Activated CD8-positive, alpha-beta memory T cell treated with anti-CD3 and anti-CD28 coated beads, Interleukin-2, amount 50 U/mL, for 1 hour (primary cell): ENCODE measurements around the gene UPB1.
"Not testable (repeated sequence)": the region's sequence is repeated elsewhere in the genome, so short reads cannot be mapped to it uniquely, and the experiment has no call there.

ENCODE experiments used
- DNase-seq: peaks from one replicate; pipeline ENCODE4 v3.0.0-alpha.2; 2020; ENCODE audit errors: extremely low read depth

UPB1 gene

GRCh38 chr22:24482575-24482974, 12.6 kb upstream of the UPB1 start:
- DNase-seq, result no peak

- DNase-seq, result no peak
Observed at GRCh38 chr22:24482998-24483397, 12.1 kb upstream of the UPB1 start.

GRCh38 chr22:24483976-24484545, 11.1 kb upstream of the UPB1 start:
- DNase-seq, result no peak

- DNase-seq, result no peak
Observed at GRCh38 chr22:24485170-24485569, 10.0 kb upstream of the UPB1 start.

- DNase-seq, result no peak
Observed at GRCh38 chr22:24485608-24486007, 9.5 kb upstream of the UPB1 start.

GRCh38 chr22:24486501-24486921, 8.6 kb upstream of the UPB1 start:
- no peak for DNase-seq

GRCh38 chr22:24489011-24489410, 6.1 kb upstream of the UPB1 start:
- no peak for DNase-seq

- not testable (repeated sequence) for DNase-seq
Observed at GRCh38 chr22:24489434-24489833, 5.7 kb upstream of the UPB1 start.

- DNase-seq, result no peak
Observed at GRCh38 chr22:24492391-24492790, 2.7 kb upstream of the UPB1 start.

GRCh38 chr22:24494167-24494527, 985 bp upstream of the UPB1 start:
- no peak for DNase-seq

GRCh38 chr22:24495365-24495675, 188 bp downstream of the UPB1 start:
- DNase-seq, result no peak

- no peak for DNase-seq
Observed at GRCh38 chr22:24496234-24496633, 1.1 kb downstream of the UPB1 start.

- DNase-seq, result no peak
Observed at GRCh38 chr22:24496661-24497060, 1.5 kb downstream of the UPB1 start.

- no peak for DNase-seq
Observed at GRCh38 chr22:24497841-24498258, 2.7 kb downstream of the UPB1 start.

GRCh38 chr22:24498824-24499223, 3.7 kb downstream of the UPB1 start:
- no peak for DNase-seq

GRCh38 chr22:24499706-24500276, 4.7 kb downstream of the UPB1 start:
- DNase-seq, result no peak

- DNase-seq, result no peak
Observed at GRCh38 chr22:24500277-24500820, 5.2 kb downstream of the UPB1 start.

- DNase-seq, result no peak
Observed at GRCh38 chr22:24501301-24502005, 6.3 kb downstream of the UPB1 start.

GRCh38 chr22:24502034-24502433, 6.9 kb downstream of the UPB1 start:
- DNase-seq, result no peak

- no peak for DNase-seq
Observed at GRCh38 chr22:24502541-24502940, 7.4 kb downstream of the UPB1 start.

GRCh38 chr22:24503137-24503842, 8.2 kb downstream of the UPB1 start:
- peak; percentile 18 for DNase-seq

GRCh38 chr22:24503843-24504338, 8.8 kb downstream of the UPB1 start:
- no peak for DNase-seq

- no peak for DNase-seq
Observed at GRCh38 chr22:24504540-24504939, 9.4 kb downstream of the UPB1 start.
